ENCODE data around the gene CANT1. TPM values are rescaled to one million over a fixed set of nuclear protein-coding genes. Genes with fewer than 3 reads are reported as not detected.

Gene CANT1
- total and polyA plus RNA-seq, 9 donors: 18.6 to 48.8 (median 33.8) TPM

DNA sequence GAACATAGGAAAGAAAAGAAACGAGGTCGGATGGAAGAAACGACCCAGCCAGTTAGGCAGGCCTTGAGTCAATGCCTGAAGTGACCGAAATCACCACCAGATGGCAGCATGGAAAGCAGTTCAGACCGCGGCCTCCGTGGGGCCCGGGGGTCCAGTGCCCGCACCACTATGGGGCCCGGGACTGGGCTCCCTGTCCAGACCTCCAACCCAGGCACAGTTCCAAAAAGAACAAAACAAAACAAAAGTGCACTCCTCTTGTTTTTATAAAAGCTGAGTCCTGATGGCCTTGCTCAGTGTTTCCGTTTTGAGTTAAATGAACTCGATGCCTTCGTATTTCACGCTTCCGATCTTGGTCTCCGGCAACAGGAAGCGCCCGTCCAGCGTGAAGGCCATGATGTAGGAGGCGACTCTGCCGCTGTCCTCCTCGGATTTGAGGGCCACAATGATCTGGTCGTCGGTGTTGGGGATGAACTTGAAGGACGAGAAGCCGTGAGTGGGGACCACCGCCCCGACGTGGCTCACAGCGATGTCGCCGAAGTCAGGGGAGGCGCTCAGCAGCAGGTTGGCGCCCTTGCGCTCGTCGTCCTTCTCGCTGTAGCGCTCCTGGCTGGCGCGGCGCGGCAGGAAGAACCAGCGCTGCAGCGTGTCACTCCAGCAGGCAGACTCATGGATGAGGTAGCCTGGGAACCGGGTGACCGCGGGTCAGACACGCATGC lies 16.2 kb downstream of the CANT1 start:
- intact Hi-C loops (cut with DNase I): loop anchor here in 2 of 4 donors (2.0 to 10.0 kb wide), 2 partner anchors 45 to 401 kb away; no protein-coding TSS in a partner anchor
- WGBS, 3 donors: 56 to 68% (median 63%) methylated on average over 49 of the region's 49 CpGs
- H3K27ac ChIP-seq: peak overlapping the region in 1 of 2 donors; percentile 18
- no peaks in the 10 kb centered on the region for H3K36me3 ChIP-seq
- peak; percentile 64 to 80 (median 78) for DNase-seq
- H3K4me1 ChIP-seq (ENCODE audit: insufficient read depth): peaks cover 3% of the 10 kb centered on the region
- no peaks in the 10 kb centered on the region for H3K27me3 ChIP-seq
- H3K4me3 ChIP-seq: no peak overlapping the region
- H3K9me3 ChIP-seq: no peaks in the 10 kb centered on the region
- TF ChIP-seq EP300 (IDR thresholded peaks at IDR 0.05) (no peak), POLR2A (IDR thresholded peaks at IDR 0.05) (no peak)
- TF ChIP-seq, protein P1, sequence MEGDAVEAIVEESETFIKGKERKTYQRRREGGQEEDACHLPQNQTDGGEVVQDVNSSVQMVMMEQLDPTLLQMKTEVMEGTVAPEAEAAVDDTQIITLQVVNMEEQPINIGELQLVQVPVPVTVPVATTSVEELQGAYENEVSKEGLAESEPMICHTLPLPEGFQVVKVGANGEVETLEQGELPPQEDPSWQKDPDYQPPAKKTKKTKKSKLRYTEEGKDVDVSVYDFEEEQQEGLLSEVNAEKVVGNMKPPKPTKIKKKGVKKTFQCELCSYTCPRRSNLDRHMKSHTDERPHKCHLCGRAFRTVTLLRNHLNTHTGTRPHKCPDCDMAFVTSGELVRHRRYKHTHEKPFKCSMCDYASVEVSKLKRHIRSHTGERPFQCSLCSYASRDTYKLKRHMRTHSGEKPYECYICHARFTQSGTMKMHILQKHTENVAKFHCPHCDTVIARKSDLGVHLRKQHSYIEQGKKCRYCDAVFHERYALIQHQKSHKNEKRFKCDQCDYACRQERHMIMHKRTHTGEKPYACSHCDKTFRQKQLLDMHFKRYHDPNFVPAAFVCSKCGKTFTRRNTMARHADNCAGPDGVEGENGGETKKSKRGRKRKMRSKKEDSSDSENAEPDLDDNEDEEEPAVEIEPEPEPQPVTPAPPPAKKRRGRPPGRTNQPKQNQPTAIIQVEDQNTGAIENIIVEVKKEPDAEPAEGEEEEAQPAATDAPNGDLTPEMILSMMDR (IDR thresholded peaks at IDR 0.05): peak; percentile 65 to 76 (median 70)

DNA sequence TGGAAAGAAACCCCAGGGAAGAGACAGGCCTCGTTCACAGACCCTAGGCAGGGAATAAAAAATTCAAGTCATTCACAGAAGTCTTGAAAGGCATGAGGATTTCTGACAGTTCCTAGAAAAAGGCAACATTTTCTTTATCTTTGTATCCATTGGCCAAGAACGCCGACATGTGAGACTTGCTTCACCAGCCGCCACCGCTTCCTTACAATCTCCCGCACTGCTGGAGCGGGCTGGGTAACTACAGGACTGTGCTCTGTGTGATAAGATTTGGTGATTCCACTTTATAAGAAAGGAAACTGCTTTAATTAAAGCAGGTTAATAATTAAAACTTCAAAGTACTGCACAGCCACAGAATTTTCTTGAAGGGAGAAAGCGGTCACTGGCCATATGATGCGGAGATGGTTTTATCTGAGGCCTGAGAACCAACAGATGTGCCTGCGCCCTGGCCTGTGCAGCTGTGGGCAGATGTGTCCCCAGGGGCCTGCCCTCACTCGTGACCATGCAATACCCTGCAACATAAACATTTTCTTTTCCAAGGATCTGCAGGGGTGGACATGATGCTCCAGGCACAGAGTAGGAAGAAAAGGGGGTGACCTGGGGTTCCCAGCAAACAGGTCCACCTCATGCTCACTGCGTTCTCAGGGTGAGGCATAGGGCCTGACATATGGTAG lies 16.9 kb downstream of the CANT1 start:
- Histone ChIP-seq H3K4me1 (ENCODE audit: insufficient read depth) (peaks cover 6% of the 10 kb centered on the region), H3K27ac (peak overlapping the region in 1 of 2 donors; percentile 18), H3K36me3 (no peaks in the 10 kb centered on the region), H3K9me3 (no peaks in the 10 kb centered on the region), H3K4me3 (no peak overlapping the region), H3K27me3 (no peaks in the 10 kb centered on the region)
- WGBS, 3 donors: 75 to 82% (median 78%) methylated on average over 12 of the region's 12 CpGs
- TF ChIP-seq EP300 (IDR thresholded peaks at IDR 0.05) (no peak), POLR2A (IDR thresholded peaks at IDR 0.05) (no peak)
- TF ChIP-seq, protein P1 (IDR thresholded peaks at IDR 0.05): no peak
- peak in 2 of 5 donors; percentile 3 to 31 for DNase-seq
- intact Hi-C loops (cut with DNase I): loop anchor here in 2 of 4 donors (2.0 to 10.0 kb wide), 2 partner anchors 46 to 402 kb away; no protein-coding TSS in a partner anchor

DNA sequence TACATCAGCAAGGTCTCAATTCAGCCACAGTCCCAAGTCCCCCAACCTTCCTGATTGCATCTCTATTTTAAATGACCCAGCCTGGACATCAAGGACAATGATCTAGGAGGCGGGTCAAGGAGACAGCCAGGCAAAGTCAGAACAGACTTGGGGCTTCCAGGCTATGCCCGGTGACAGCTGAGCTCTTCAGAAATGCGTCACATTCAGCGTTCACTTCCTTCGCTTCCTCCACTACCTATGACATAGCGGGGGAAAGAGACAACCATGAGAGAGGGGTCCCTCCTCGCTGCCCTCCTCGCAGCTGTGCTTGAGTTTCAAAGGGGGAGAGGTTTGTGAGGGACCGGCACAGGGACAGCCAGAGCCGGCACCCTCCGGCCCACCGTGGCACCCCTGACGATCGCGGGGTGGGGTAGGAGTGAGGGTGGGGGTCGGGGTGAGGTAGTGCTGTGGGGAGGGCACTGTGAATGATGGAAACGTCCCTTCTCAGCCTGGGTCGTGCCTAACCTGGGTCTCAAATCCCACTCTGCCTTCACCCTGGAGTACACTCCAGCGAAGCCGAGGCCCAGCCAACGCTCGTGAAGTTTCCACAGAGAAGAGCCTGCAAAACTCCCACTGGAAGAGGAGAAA lies 17.5 kb downstream of the CANT1 start:
- DNase-seq: peak in 3 of 5 donors; percentile 5 to 32 (median 10)
- 88 to 94% (median 91%) methylated on average over 17 to 22 of the region's 22 CpGs for WGBS, 3 donors
- Histone ChIP-seq H3K36me3 (no peaks in the 10 kb centered on the region), H3K9me3 (no peaks in the 10 kb centered on the region), H3K4me1 (ENCODE audit: insufficient read depth) (peaks cover 9% of the 10 kb centered on the region), H3K4me3 (no peak overlapping the region), H3K27me3 (no peaks in the 10 kb centered on the region), H3K27ac (no peak overlapping the region)
- TF ChIP-seq, protein P1 (IDR thresholded peaks at IDR 0.05): no peak
- TF ChIP-seq EP300 (IDR thresholded peaks at IDR 0.05): no peak
- no peak for TF ChIP-seq POLR2A (IDR thresholded peaks at IDR 0.05)
- intact Hi-C loops (cut with DNase I): loop anchor here in 2 of 4 donors (2.0 to 10.0 kb wide), 2 partner anchors 47 to 403 kb away; no protein-coding TSS in a partner anchor

DNA sequence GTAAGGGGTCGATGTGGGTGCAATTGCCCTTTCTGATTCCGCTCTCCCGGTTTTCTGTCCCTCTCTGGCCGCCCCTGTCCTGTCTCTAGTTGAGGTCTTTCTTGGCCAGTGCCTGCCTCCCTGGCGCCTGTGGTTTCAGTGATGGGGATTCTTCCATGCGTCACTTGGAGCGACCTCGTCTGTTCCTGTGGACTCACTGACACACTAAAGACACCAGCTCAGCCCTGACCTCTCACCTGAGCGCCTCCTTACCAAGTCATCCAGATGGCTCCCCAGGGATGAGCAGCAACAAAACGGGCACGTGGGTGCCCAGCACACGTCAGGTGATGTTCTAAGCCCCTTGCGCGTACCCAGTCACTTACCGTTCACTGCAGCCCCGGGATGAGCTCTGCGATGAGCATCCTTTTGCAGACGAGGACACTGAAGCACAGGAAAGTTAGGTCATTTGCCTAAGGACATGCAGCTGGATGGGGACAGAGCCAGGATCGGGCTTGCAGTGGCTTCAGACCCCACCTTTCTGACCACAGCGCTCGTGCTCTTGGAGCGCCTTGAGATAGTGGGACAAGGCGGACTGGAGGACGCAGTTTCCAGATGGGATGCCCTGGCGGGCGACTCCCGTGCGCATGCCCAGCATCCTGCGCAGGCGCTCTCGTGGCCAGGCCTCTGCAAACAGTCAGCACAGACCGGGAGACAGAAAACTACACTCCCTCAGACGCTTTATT lies 18.4 kb downstream of the CANT1 start:
- intact Hi-C loops (cut with DNase I): loop anchor here in 2 of 4 donors (10.0 kb wide), 1 partner anchor 404 kb away; no protein-coding TSS in a partner anchor
- H3K36me3 ChIP-seq: no peaks in the 10 kb centered on the region
- no peak overlapping the region for H3K27ac ChIP-seq
- peak in 3 of 5 donors; percentile 13 to 38 (median 26) for DNase-seq
- H3K9me3 ChIP-seq: no peaks in the 10 kb centered on the region
- H3K4me1 ChIP-seq (ENCODE audit: insufficient read depth): peaks cover 8% of the 10 kb centered on the region
- no peak overlapping the region for H3K4me3 ChIP-seq
- TF ChIP-seq POLR2A (IDR thresholded peaks at IDR 0.05) (no peak), EP300 (IDR thresholded peaks at IDR 0.05) (no peak)
- TF ChIP-seq, protein P1 (IDR thresholded peaks at IDR 0.05): no peak
- no peaks in the 10 kb centered on the region for H3K27me3 ChIP-seq
- 85 to 89% (median 87%) methylated on average over 33 of the region's 33 CpGs for WGBS, 3 donors

Measured in ovary (tissue), 9 donors.